GM19463 (cell line): ENCODE measurements around the gene MEFV.
"Not testable (repeated sequence)": the region's sequence is repeated elsewhere in the genome, so short reads cannot be mapped to it uniquely, and the experiment has no call there.

Experiments
- ATAC-seq: cut with Tn5 transposase; IDR thresholded peaks from one replicate; pipeline ENCODE4 v1.9.1; 2021; ENCODE audit warnings: mild to moderate bottlenecking, moderate library complexity; ENCODE audit not compliant: unreplicated experiment

The MEFV gene

GRCh38 chr16:3256146-3256865 lies at the start of gene MEFV:
MEFV (minus strand) TSS chr16:3256633; CDS start chr16:3256587, 46 bp downstream.
- no peak for ATAC-seq

GRCh38 chr16:3306078-3306477 lies 49.6 kb upstream of the MEFV start:
- ATAC-seq: no peak

- peak; percentile 97 for ATAC-seq
Measured at GRCh38 chr16:3305109-3306068, 49.0 kb upstream of the MEFV start, which contains the start of the genes TIGD7 and ZNF75A. TIGD7 (minus strand) TSS chr16:3305430; CDS start chr16:3300614, 4,816 bp downstream. ZNF75A (plus strand) TSS chr16:3305497; CDS start chr16:3308429, 2,932 bp downstream.

- ATAC-seq: no peak
Measured at GRCh38 chr16:3304370-3304769, 47.9 kb upstream of the MEFV start.

- ATAC-seq: no peak
Measured at GRCh38 chr16:3295783-3296182, 39.4 kb upstream of the MEFV start.

GRCh38 chr16:3295209-3295608 lies 38.8 kb upstream of the MEFV start:
- ATAC-seq: no peak

GRCh38 chr16:3292604-3293003 lies 36.2 kb upstream of the MEFV start:
- no peak for ATAC-seq

- no peak for ATAC-seq
Measured at GRCh38 chr16:3289998-3290673, 33.7 kb upstream of the MEFV start.

GRCh38 chr16:3285131-3285530 lies 28.7 kb upstream of the MEFV start:
- no peak for ATAC-seq

GRCh38 chr16:3283543-3284447 lies 27.4 kb upstream of the MEFV start:
- ATAC-seq: no peak

- peak; percentile 78 for ATAC-seq
Measured at GRCh38 chr16:3282730-3283542, 26.5 kb upstream of the MEFV start, which contains the start of gene ZNF263. ZNF263 (plus strand) TSS chr16:3283491; CDS start chr16:3283819, 328 bp downstream.

GRCh38 chr16:3282103-3282729 lies 25.8 kb upstream of the MEFV start:
- ATAC-seq: peak; percentile 31

- no peak for ATAC-seq
Measured at GRCh38 chr16:3281222-3281820, 24.9 kb upstream of the MEFV start.

- no peak for ATAC-seq
Measured at GRCh38 chr16:3276679-3277078, 20.2 kb upstream of the MEFV start.

- no peak for ATAC-seq
Measured at GRCh38 chr16:3274947-3275346, 18.5 kb upstream of the MEFV start.

- ATAC-seq: no peak
Measured at GRCh38 chr16:3274490-3274889, 18.1 kb upstream of the MEFV start.

- ATAC-seq: not testable (repeated sequence)
Measured at GRCh38 chr16:3271281-3271680, 14.8 kb upstream of the MEFV start.

GRCh38 chr16:3270718-3271117 lies 14.3 kb upstream of the MEFV start:
- ATAC-seq: not testable (repeated sequence)
